ENCODE results near the gene CD79B.

DNA sequence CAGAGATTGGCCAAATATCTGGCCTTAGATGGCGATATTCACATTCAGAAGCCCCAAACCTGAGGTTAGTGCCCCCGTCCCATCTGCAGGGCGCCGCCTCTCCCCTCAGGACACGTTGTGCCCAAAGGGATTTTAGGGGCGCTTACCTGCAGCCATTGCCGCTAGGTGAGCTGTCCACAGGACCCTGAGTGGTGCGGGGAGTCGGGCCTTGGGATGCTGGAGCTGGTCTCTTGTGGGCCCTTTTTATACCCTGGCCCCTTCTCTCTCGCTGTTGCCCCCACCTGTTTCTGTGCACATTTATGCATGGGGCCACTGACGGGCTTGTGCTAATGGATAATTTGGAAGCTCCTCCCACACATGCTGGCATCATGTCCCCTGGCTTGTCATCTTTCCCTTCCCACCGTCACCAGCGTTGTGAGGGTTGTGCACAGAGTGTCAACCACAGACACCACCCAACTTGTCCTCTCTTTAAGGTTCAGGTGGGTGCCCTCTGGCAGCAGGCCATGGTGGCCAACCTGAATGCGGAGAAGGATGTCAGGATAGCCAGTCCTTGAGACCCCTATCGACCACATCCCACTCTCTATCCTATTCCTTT lies 21.0 kb downstream of the CD79B start, which contains the start of gene CSHL1:
- TF ChIP-seq POLR2AphosphoS5 (IDR thresholded peaks at IDR 0.05) (no peak), TAF1 (IDR thresholded peaks at IDR 0.05; ENCODE audit: low read depth) (no peak)
- TF ChIP-seq, protein P1, sequence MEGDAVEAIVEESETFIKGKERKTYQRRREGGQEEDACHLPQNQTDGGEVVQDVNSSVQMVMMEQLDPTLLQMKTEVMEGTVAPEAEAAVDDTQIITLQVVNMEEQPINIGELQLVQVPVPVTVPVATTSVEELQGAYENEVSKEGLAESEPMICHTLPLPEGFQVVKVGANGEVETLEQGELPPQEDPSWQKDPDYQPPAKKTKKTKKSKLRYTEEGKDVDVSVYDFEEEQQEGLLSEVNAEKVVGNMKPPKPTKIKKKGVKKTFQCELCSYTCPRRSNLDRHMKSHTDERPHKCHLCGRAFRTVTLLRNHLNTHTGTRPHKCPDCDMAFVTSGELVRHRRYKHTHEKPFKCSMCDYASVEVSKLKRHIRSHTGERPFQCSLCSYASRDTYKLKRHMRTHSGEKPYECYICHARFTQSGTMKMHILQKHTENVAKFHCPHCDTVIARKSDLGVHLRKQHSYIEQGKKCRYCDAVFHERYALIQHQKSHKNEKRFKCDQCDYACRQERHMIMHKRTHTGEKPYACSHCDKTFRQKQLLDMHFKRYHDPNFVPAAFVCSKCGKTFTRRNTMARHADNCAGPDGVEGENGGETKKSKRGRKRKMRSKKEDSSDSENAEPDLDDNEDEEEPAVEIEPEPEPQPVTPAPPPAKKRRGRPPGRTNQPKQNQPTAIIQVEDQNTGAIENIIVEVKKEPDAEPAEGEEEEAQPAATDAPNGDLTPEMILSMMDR (IDR thresholded peaks at IDR 0.05; ENCODE audit: poor library complexity, severe bottlenecking) = no peak

Data from neural cell (in vitro differentiated cells).